ENCODE results near the gene XYLB.
"Not testable (repeated sequence)": the region's sequence is repeated elsewhere in the genome, so short reads cannot be mapped to it uniquely, and the experiment has no call there.

XYLB gene

GRCh38 chr3:38404286-38404685, 57.7 kb downstream of the XYLB start:
- DNase-seq: no peak
- TF ChIP-seq POLR2A (IDR thresholded peaks at IDR 0.05; ENCODE audit: low read length) (no peak), GATA1 (IDR thresholded peaks at IDR 0.05; ENCODE audit: low read depth, low read length) (no peak)

- DNase-seq: no peak
- no peak for TF ChIP-seq GATA1 (IDR thresholded peaks at IDR 0.05; ENCODE audit: low read depth, low read length)
- no peak for TF ChIP-seq POLR2A (IDR thresholded peaks at IDR 0.05; ENCODE audit: low read length)
These were observed 65.0 kb downstream of the XYLB start for GRCh38 chr3:38411591-38411990.

GRCh38 chr3:38420758-38421157, 74.2 kb downstream of the XYLB start:
- not testable (repeated sequence) for DNase-seq

- no peak for TF ChIP-seq POLR2A (IDR thresholded peaks at IDR 0.05; ENCODE audit: low read length)
- no peak for TF ChIP-seq GATA1 (IDR thresholded peaks at IDR 0.05; ENCODE audit: low read depth, low read length)
- DNase-seq: no peak
These were observed 75.2 kb downstream of the XYLB start for GRCh38 chr3:38421679-38422336.

- not testable (repeated sequence) for DNase-seq
These were observed 80.3 kb downstream of the XYLB start for GRCh38 chr3:38426798-38427426.

- peak; percentile 18 for DNase-seq
These were observed 86.5 kb downstream of the XYLB start for GRCh38 chr3:38432871-38433658.

- DNase-seq: not testable (repeated sequence)
These were observed 87.1 kb downstream of the XYLB start for GRCh38 chr3:38433661-38434060.

GRCh38 chr3:38438436-38439069, 92.0 kb downstream of the XYLB start:
- DNase-seq: not testable (repeated sequence)

- not testable (repeated sequence) for DNase-seq
These were observed 96.6 kb downstream of the XYLB start for GRCh38 chr3:38443205-38443604.

GRCh38 chr3:38446085-38446686, 99.6 kb downstream of the XYLB start:
- no peak for TF ChIP-seq GATA1 (IDR thresholded peaks at IDR 0.05; ENCODE audit: low read depth, low read length)
- no peak for TF ChIP-seq POLR2A (IDR thresholded peaks at IDR 0.05; ENCODE audit: low read length)
- DNase-seq: no peak

- TF ChIP-seq POLR2A (IDR thresholded peaks at IDR 0.05; ENCODE audit: low read length) (no peak), GATA1 (IDR thresholded peaks at IDR 0.05; ENCODE audit: low read depth, low read length) (no peak)
- DNase-seq: no peak
These were observed 100.2 kb downstream of the XYLB start for GRCh38 chr3:38446812-38447211.

- TF ChIP-seq POLR2A (IDR thresholded peaks at IDR 0.05; ENCODE audit: low read length) (no peak), GATA1 (IDR thresholded peaks at IDR 0.05; ENCODE audit: low read depth, low read length) (no peak)
These were observed 104.3 kb downstream of the XYLB start for GRCh38 chr3:38450853-38451252.

GRCh38 chr3:38453075-38453912, 106.7 kb downstream of the XYLB start, which contains the start of gene ACVR2B:
ACVR2B (plus strand) TSS chr3:38453890; CDS start chr3:38454323, 433 bp downstream.
- peak; percentile 85 to 89 for DNase-seq
- no peak for TF ChIP-seq POLR2A (IDR thresholded peaks at IDR 0.05; ENCODE audit: low read length)
- no peak for TF ChIP-seq GATA1 (IDR thresholded peaks at IDR 0.05; ENCODE audit: low read depth, low read length)

More at GRCh38 chr3:38450853-38451252, 104.3 kb downstream of the XYLB start:
- DNase-seq: no peak

- DNase-seq: no peak
- TF ChIP-seq GATA1 (IDR thresholded peaks at IDR 0.05; ENCODE audit: low read depth, low read length): no peak
- no peak for TF ChIP-seq POLR2A (IDR thresholded peaks at IDR 0.05; ENCODE audit: low read length)
These were observed 107.3 kb downstream of the XYLB start for GRCh38 chr3:38453913-38454177.
